Esophagus squamous epithelium (tissue), 5 donors: ENCODE results near the gene GBP3. TPM values are rescaled to one million over a fixed set of nuclear protein-coding genes. Genes with fewer than 3 reads are reported as not detected.
"Not testable (repeated sequence)": the region's sequence is repeated elsewhere in the genome, so short reads cannot be mapped to it uniquely, and the experiment has no call there.

Experiments used
- DNase-seq: peaks from one replicate; lab custom pipeline; 2025; lab: John Stamatoyannopoulos, UW
- H3K27ac ChIP-seq, 4 donors: fragments of 200-600 bp; sonication (generic); one replicate each; pipeline ENCODE4 v1.5.1; 2016 to 2019; ENCODE audit warnings: mild to moderate bottlenecking in 1 of 4
- H3K27me3 ChIP-seq, 4 donors: fragments of 200-600 bp; sonication (generic); 1 replicate in 3 of 4; 2 replicates in 1 of 4; pipeline versions ENCODE4 v1.5.1 to v1.6.0; 2017 to 2021; ENCODE audit warnings: antibody characterized with exemption in 1 of 4
- H3K36me3 ChIP-seq, 3 donors: fragments of 200-600 bp; sonication (generic); one replicate each; pipeline ENCODE4 v1.5.1; 2016 to 2019
- H3K4me1 ChIP-seq, 3 donors: fragments of 200-600 bp; sonication (generic); one replicate each; pipeline ENCODE4 v1.5.1; 2017 to 2019
- H3K4me3 ChIP-seq, 4 donors: fragments of 200-600 bp; sonication (generic); 1 replicate in 3 of 4; 2 replicates in 1 of 4; pipeline ENCODE4 v1.5.1; 2016 to 2019; ENCODE audit warnings: mild to moderate bottlenecking in 2 of 4, moderate library complexity in 1 of 4
- H3K9me3 ChIP-seq, 3 donors: fragments of 200-600 bp; sonication (generic); one replicate each; pipeline ENCODE4 v1.5.1; 2016 to 2019
- CTCF ChIP-seq, 6 experiments: fragments of 450-650 bp in 4 of 6; fragments of 200-600 bp in 2 of 6; sonication (generic) in 2 of 6; IDR thresholded peaks; one replicate each; pipeline ENCODE4 v1.5.1; 2016 to 2019; ENCODE audit warnings: antibody characterized with exemption in 6 of 6, mild to moderate bottlenecking in 4 of 6, moderate library complexity in 4 of 6
- POLR2A ChIP-seq, 4 donors: fragments of 450-650 bp; IDR thresholded peaks; one replicate each; pipeline ENCODE4 v1.6.1; 2017; ENCODE audit warnings: antibody characterized with exemption in 4 of 4, mild to moderate bottlenecking in 4 of 4, moderate library complexity in 3 of 4
- WGBS, 2 donors: methylation state at CpG; one replicate each; pipeline ENCODE4 v1.1.5; 2018; 5-methylcytosine and 5-hydroxymethylcytosine counted together
- intact Hi-C: fragments of 100-400 bp; cut with DNase I; formaldehyde crosslinking; loops from one replicate; pipeline ENCODE4 v1.15.0; 2022
- total RNA-seq, 4 donors: library from RNA; depleted of rRNA; stranded (reverse); fragments of >200 nt; gene quantifications; one replicate each; pipeline ENCODE4 v1.1.0, GENCODE V29; 2016
- donor health status: DM: yes; HTN: yes; CAD: no.

GBP3 gene
- total RNA-seq, 4 donors from 2014 or later, result 9.6 to 16.7 (median 12.9) TPM

GRCh38 chr1:89051300-89051954 lies 28.8 kb upstream of the GBP3 start:
- H3K27me3 ChIP-seq, result no peaks in the 10 kb centered on the region
- DNase-seq, result no peak
- H3K4me3 ChIP-seq, result no peak overlapping the region
- H3K9me3 ChIP-seq, result no peaks in the 10 kb centered on the region
- H3K4me1 ChIP-seq, result peaks cover 0 to 28% (median 8%) of the 10 kb centered on the region in 3 donors
- WGBS, 2 donors, result 81 to 84% methylated on average over 9 of the region's 9 CpGs
- no peak overlapping the region for H3K27ac ChIP-seq
- peaks cover 0 to 62% (median 17%) of the 10 kb centered on the region in 3 donors for H3K36me3 ChIP-seq
- intact Hi-C loops, result no loop called here
- TF ChIP-seq CTCF (IDR thresholded peaks at IDR 0.05), result no peak
- TF ChIP-seq POLR2A (IDR thresholded peaks at IDR 0.05), result no peak

- H3K27me3 ChIP-seq, result no peaks in the 10 kb centered on the region
- H3K4me3 ChIP-seq, result no peak overlapping the region
- intact Hi-C loops, result no loop called here
- H3K4me1 ChIP-seq, result peaks cover 0 to 28% (median 8%) of the 10 kb centered on the region in 3 donors
- H3K9me3 ChIP-seq, result no peaks in the 10 kb centered on the region
- DNase-seq, result no peak
- peak overlapping the region in 3 of 4 donors; percentile 14 to 43 (median 27) for H3K27ac ChIP-seq
- peaks cover 0 to 54% (median 17%) of the 10 kb centered on the region in 3 donors for H3K36me3 ChIP-seq
- TF ChIP-seq POLR2A (IDR thresholded peaks at IDR 0.05) (no peak), CTCF (IDR thresholded peaks at IDR 0.05) (no peak)
- 91 to 100% methylated on average over 5 to 9 of the region's 11 CpGs for WGBS, 2 donors
Observed at GRCh38 chr1:89050649-89051033, 28.0 kb upstream of the GBP3 start.

GRCh38 chr1:89049901-89050648 lies 27.4 kb upstream of the GBP3 start:
- intact Hi-C loops, H3K4me3 ChIP-seq, H3K27me3 ChIP-seq, DNase-seq, H3K9me3 ChIP-seq: not testable (repeated sequence)
- 40 to 66% methylated on average over 7 to 9 of the region's 9 CpGs for WGBS, 2 donors
- Histone ChIP-seq H3K27ac (peak overlapping the region; percentile 14 to 48 (median 35)), H3K4me1 (peaks cover 0 to 28% (median 8%) of the 10 kb centered on the region in 3 donors), H3K36me3 (peaks cover 0 to 48% (median 17%) of the 10 kb centered on the region in 3 donors)

GRCh38 chr1:89049187-89049586 lies 26.5 kb upstream of the GBP3 start:
- intact Hi-C loops, H3K27me3 ChIP-seq, DNase-seq, H3K4me3 ChIP-seq, H3K9me3 ChIP-seq: not testable (repeated sequence)
- Histone ChIP-seq H3K27ac (peak overlapping the region in 2 of 4 donors; percentile 35 to 48), H3K36me3 (peaks cover 0 to 42% (median 15%) of the 10 kb centered on the region in 3 donors), H3K4me1 (peaks cover 0 to 28% (median 8%) of the 10 kb centered on the region in 3 donors)
- 57 to 100% methylated on average over 1 of the region's 4 CpGs for WGBS, 2 donors

- peaks cover 0 to 28% (median 8%) of the 10 kb centered on the region in 3 donors for H3K4me1 ChIP-seq
- no peak overlapping the region for H3K27ac ChIP-seq
- WGBS, 2 donors, result 53 to 83% methylated on average over 3 of the region's 3 CpGs
- H3K36me3 ChIP-seq, result peaks cover 0 to 28% (median under 1%) of the 10 kb centered on the region in 3 donors
- no peak for DNase-seq
- H3K27me3 ChIP-seq, result no peaks in the 10 kb centered on the region
- TF ChIP-seq CTCF (IDR thresholded peaks at IDR 0.05), result no peak
- no peak for TF ChIP-seq POLR2A (IDR thresholded peaks at IDR 0.05)
- intact Hi-C loops, result no loop called here
- no peak overlapping the region for H3K4me3 ChIP-seq
- H3K9me3 ChIP-seq, result no peaks in the 10 kb centered on the region
Observed at GRCh38 chr1:89047734-89048133, 25.1 kb upstream of the GBP3 start.

- intact Hi-C loops, H3K9me3 ChIP-seq, DNase-seq, H3K27ac ChIP-seq, H3K27me3 ChIP-seq, H3K4me3 ChIP-seq: not testable (repeated sequence)
- peaks cover 0 to 16% (median 0%) of the 10 kb centered on the region in 3 donors for H3K36me3 ChIP-seq
- peaks cover 0 to 23% (median 8%) of the 10 kb centered on the region in 3 donors for H3K4me1 ChIP-seq
- WGBS, 2 donors, result 74 to 85% methylated on average over 6 of the region's 6 CpGs
Observed at GRCh38 chr1:89046318-89047183, 23.9 kb upstream of the GBP3 start.
